HG02798 (cell line): Measurements from ENCODE around the gene UMODL1.

ENCODE experiments used
- ATAC-seq: cut with Tn5 transposase; IDR thresholded peaks from one replicate; pipeline ENCODE4 v1.9.1; 2021; ENCODE audit warnings: mild to moderate bottlenecking; ENCODE audit not compliant: unreplicated experiment, poor library complexity

The UMODL1 gene, protein sequence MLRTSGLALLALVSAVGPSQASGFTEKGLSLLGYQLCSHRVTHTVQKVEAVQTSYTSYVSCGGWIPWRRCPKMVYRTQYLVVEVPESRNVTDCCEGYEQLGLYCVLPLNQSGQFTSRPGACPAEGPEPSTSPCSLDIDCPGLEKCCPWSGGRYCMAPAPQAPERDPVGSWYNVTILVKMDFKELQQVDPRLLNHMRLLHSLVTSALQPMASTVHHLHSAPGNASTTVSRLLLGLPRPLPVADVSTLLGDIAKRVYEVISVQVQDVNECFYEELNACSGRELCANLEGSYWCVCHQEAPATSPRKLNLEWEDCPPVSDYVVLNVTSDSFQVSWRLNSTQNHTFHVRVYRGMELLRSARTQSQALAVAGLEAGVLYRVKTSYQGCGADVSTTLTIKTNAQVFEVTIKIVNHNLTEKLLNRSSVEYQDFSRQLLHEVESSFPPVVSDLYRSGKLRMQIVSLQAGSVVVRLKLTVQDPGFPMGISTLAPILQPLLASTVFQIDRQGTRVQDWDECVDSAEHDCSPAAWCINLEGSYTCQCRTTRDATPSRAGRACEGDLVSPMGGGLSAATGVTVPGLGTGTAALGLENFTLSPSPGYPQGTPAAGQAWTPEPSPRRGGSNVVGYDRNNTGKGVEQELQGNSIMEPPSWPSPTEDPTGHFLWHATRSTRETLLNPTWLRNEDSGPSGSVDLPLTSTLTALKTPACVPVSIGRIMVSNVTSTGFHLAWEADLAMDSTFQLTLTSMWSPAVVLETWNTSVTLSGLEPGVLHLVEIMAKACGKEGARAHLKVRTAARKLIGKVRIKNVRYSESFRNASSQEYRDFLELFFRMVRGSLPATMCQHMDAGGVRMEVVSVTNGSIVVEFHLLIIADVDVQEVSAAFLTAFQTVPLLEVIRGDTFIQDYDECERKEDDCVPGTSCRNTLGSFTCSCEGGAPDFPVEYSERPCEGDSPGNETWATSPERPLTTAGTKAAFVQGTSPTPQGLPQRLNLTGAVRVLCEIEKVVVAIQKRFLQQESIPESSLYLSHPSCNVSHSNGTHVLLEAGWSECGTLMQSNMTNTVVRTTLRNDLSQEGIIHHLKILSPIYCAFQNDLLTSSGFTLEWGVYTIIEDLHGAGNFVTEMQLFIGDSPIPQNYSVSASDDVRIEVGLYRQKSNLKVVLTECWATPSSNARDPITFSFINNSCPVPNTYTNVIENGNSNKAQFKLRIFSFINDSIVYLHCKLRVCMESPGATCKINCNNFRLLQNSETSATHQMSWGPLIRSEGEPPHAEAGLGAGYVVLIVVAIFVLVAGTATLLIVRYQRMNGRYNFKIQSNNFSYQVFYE

GRCh38 chr21:42071146-42071737 is at the start of gene UMODL1:
UMODL1 (plus strand) TSS chr21:42071317; CDS start chr21:42071317, 0 bp downstream.
- ATAC-seq = no peak

DNA sequence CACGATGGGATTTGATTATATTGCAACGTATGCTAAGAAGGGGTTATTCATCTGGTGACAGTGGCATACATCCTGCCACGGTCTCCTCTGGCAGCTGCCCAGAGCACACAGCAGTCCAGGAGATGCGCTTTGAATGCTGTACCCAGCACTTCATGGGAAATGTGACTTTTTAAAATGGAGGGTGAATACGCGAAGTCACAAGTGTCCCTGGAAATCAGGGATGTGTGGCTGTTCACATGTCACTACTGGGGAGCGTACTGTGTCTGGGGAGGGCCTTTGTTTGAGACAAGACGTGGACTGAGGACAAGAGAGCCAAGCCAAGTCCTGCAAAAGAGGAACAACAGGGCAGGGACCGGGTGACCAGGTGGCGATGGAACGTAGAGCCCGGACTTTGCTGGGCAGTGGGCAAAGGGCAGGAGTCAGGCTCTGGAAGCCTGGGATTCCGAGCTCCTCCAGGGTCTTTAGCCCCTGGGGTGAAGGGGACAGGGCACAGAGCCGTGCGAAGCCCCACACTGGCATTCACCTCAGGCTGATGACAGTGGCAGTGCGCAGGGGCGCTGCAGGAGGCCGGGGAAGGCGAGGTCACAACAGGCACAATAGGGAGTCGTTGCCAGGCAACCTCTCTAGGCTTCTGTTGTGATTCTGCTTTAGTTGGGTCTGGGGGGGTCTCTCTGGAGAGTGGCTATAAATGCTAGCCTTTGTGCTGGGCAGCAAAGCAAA is 49.6 kb upstream of the UMODL1 start:
- no peak for ATAC-seq

DNA sequence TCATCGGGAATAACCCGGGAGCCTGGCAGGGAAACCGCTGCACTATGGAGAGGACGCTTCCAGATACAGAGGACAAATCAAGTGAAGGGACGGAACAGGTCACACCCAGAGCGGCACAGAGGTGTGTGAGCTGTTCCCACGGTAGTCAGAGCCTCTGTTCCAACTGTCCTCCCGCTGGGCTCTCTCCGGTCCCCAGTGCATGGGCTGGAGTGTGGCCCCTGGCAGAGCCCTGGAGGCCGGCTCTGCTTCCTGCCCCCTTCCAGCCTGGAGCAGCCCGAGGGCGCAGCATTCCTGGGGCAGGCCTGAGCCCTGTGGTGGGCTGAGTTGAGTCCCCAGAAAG is 49.1 kb upstream of the UMODL1 start:
- ATAC-seq = no peak

DNA sequence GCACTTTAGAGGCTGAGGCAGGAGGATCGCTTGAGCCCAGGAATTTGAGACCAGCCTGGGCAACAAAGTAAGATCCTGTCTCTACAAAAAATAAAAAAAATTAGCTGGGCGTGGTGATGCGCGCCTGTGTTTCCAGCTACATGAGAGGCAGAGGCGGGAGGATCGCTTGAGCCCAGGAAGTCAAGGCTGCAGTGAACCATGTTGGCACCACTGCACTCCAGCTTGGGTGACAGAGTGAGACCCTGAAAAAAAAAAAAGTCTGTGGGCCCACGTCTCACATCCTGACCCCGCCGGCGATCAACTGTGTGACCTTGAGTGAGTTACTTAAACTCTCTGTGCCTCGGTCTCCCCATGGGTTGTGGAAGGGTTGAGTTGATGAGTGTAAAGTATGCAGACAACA is 48.2 kb upstream of the UMODL1 start:
- ATAC-seq = no peak

- ATAC-seq = no peak
These were observed 45.6 kb upstream of the UMODL1 start for GRCh38 chr21:42025376-42026081.

- ATAC-seq = no peak
These were observed 45.1 kb upstream of the UMODL1 start for GRCh38 chr21:42026082-42026435.

DNA sequence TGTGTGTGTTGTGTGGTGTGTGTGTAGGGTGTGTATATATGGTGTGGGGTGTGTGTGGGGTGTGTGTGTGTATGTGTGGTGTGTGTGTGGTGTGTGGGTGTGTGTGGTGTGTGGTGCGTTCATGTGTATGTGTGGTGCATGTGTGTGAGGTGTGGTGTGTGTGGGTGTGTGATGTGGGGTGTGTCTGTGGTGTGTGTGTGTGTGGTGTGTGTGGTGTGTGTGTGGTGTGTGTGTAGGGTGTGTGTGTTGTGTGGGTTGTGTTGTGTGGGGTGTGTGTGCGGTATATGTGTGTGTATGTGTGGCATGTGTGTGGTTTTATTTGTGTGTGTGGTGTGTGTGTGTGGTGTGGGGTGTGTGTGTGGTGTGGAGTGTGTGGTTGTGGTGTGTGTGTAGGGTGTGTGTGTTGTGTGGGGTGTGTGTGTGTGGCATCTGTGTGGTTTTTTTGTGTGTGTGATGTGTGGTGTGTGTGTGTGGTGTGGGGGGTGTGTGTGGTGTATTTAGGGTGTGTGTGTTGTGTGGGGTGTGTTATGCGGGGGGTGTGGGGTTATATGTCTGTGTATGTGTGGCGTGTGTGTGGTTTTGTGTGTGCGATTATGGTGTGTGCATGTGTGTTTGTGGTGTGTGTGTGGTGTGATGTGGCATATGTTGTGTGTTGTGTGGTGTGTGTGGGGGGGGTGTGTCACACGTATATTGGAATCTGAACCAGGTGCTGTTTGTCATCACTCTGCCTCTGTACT is 43.9 kb upstream of the UMODL1 start:
- ATAC-seq = no peak

DNA sequence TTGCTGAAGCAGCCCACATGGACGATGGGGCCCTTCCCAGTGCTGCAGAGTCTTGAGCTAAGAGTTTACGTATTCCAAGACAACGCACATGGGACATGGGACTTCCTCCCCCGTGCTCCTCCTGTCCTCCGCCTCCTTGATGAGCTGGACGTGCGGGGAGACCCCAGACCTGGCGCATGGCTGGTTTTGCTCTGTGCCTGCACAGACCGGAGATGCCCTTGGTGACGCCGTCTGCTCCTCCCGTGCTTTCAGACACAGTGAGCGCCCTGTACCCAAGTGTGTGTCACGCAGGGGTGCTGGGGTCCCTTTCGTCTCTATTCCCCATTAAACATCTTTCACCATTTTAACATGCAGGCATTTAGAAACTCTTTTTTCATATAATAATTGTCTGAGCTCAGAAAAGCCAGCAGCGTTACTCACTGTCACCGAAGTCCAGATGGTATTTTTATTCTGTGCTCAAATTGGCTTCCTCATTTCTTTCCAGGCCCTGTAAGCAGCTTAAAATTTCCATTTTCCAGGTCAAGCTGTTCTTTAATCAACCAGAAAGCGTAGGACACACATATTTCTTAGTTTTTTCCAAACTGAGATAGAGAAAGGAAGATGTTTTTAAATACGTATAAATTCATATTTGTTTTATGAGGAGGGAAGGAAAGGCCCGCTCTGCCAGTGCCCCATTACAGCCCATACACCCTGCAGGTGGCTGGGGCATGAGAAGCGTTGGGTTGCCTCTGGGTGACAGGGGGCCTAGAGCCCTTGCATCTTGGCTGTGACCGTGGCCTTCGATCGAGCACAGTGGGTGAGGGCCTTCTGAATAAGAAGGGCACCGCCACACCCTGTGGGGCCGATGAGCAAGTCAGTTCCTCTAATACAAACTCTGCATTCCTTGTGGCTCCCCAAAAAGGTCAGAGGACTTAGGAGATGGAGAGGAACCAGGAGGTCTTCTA is 43.0 kb upstream of the UMODL1 start:
- no peak for ATAC-seq

GRCh38 chr21:42028766-42029425 is 42.2 kb upstream of the UMODL1 start:
- no peak for ATAC-seq

GRCh38 chr21:42030311-42030710 is 40.8 kb upstream of the UMODL1 start:
- no peak for ATAC-seq

DNA sequence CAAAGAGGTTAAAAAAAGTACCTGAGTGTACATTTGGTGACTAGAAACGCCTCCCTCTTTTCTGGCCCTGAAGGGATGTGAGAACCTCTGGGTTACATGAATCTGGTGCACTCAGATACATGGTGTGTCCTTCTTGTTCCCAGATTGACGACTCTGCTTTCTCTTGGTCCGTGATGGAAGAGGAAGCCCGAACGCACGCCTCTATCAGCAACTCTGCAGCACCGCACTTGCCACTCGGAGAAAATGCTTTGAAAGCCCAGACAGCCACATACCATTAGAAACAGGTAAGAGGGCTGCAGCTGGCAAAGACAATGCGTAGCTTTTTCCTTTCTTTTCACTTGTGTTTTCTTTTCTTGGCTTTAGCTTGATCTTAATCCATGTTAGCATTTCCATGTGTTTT is 39.9 kb upstream of the UMODL1 start:
- ATAC-seq = no peak

GRCh38 chr21:42031816-42032215 is 39.3 kb upstream of the UMODL1 start:
- no peak for ATAC-seq

GRCh38 chr21:42032266-42032665 is 38.9 kb upstream of the UMODL1 start:
- no peak for ATAC-seq

DNA sequence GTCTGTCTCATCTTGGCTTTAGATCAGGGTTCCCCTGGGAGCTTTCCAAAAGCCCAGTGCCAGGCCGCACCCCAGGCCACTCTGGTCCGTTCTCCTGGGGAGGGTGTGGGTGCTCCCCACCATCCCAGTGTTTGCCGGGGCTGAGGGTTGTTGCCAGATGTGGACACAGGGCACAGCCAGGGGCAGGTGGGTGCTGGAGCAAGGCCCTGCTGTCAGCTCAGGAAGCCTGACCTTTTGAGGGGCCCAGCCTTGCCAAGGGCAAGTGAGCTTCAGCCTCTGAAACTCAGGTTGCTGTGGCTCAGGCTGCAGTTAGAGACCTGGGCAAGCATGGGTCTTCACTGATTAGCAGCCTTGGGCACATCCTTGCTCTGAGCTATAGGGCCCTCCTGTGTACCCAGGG is 38.1 kb upstream of the UMODL1 start:
- no peak for ATAC-seq

DNA sequence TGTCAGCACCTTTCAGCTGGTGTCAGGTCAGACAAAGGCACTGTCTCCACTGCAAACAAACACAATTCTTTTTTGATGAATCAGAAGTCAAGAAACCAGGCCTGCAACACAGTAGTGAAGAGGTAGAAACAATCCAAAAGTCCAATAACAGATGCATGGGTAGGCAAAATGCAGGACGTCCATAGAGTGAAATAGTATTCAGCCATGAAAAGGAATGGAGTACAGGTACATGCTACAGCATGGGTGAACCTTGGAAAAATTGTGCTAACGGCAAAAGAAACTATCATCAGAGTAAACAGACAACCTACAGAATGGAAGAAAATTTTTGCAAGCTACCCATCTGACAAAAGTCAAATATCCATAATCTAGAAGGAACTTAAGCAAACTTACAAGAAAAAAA is 34.8 kb upstream of the UMODL1 start:
- ATAC-seq = no peak

DNA sequence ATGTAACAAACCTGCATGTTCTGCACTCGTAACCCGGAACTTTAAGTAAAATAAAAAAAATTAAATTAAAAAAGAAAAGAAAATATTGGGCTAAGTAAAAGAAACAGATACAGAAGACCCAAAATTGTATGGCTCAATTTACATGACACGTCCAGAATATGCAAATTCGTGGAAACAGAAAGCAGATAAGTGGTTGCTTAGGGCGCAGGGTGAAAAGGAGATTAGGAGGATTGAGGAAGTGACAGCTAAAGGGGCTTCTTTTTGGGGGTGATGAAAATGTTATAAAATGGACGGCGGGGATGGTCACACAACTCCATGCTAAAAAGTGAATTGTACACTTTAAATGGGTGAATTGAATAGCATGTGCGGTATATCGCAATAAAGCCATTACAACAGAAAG is 33.6 kb upstream of the UMODL1 start:
- no peak for ATAC-seq

- ATAC-seq = no peak
These were observed 33.2 kb upstream of the UMODL1 start for GRCh38 chr21:42037943-42038342.
